Activated T-helper 1 cell treated with anti-CD3 and anti-CD28 coated beads, Interleukin-12 subunit alpha, Interleukin-12 subunit beta, Interleukin-2, Interleukin-4 antibody, amounts not matched to agents 30 ng/mL and 10 ng/mL and 1 ng/mL, durations not matched to agents 14 hours and 24 hours and 36 hours (primary cell): ENCODE measurements around the gene TMEM50B. TPM values are rescaled to one million over a fixed set of nuclear protein-coding genes. Genes with fewer than 3 reads are reported as not detected.
A peak's percentile ranks its signal among the peaks of the same experiment; 100 is the strongest.
"Not testable (repeated sequence)": the region's sequence is repeated elsewhere in the genome, so short reads cannot be mapped to it uniquely, and the experiment has no call there.

Experiments used
- DNase-seq: peaks from one replicate; pipeline ENCODE4 v3.0.0; 2021; ENCODE audit warnings: low spot score
- H3K27ac Mint-ChIP-seq: one replicate; pipeline ENCODE4 v1.8.0; 2021; ENCODE audit warnings: mild to moderate bottlenecking, mixed read lengths
- H3K27me3 Mint-ChIP-seq: one replicate; pipeline ENCODE4 v1.8.0; 2022; ENCODE audit warnings: mild to moderate bottlenecking, moderate library complexity, mixed read lengths; ENCODE audit not compliant: insufficient read depth
- H3K36me3 Mint-ChIP-seq: one replicate; pipeline ENCODE4 v1.8.0; 2021; ENCODE audit warnings: low read depth, mixed read lengths
- H3K4me1 Mint-ChIP-seq: one replicate; pipeline ENCODE4 v1.8.0; 2021; ENCODE audit warnings: low read depth, mixed read lengths
- H3K4me3 Mint-ChIP-seq: one replicate; pipeline ENCODE4 v1.8.0; 2021; ENCODE audit warnings: mild to moderate bottlenecking, moderate library complexity, mixed read lengths
- H3K9me3 Mint-ChIP-seq: one replicate; pipeline ENCODE4 v1.8.0; 2021; ENCODE audit warnings: mixed read lengths
- intact Hi-C: fragments of 100-400 bp; cut with micrococcal nuclease; formaldehyde crosslinking; loops from one replicate; pipeline ENCODE4 v1.15.1; 2024
- total RNA-seq: library from RNA; stranded (reverse); gene quantifications from 2 replicates; pipeline ENCODE4 v1.2.3, GENCODE V29; 2022

TMEM50B gene
- total RNA-seq, 1 donor from 2014 or later = 12.0 TPM

GRCh38 chr21:33414068-33414467 lies 65.7 kb downstream of the TMEM50B start:
- Mint-ChIP-seq H3K4me1 (peaks cover 5% of the 10 kb centered on the region), H3K27me3 (peaks cover 47% of the 10 kb centered on the region), H3K4me3 (no peak overlapping the region), H3K9me3 (no peaks in the 10 kb centered on the region), H3K36me3 (peaks cover 2% of the 10 kb centered on the region), H3K27ac (no peak overlapping the region)
- intact Hi-C loops = no loop called here
- DNase-seq = no peak

- H3K36me3 Mint-ChIP-seq = peaks cover 2% of the 10 kb centered on the region
- no peak overlapping the region for H3K27ac Mint-ChIP-seq
- no peaks in the 10 kb centered on the region for H3K9me3 Mint-ChIP-seq
- H3K27me3 Mint-ChIP-seq = peaks cover 56% of the 10 kb centered on the region
- no peak overlapping the region for H3K4me3 Mint-ChIP-seq
- peaks cover 5% of the 10 kb centered on the region for H3K4me1 Mint-ChIP-seq
- DNase-seq = no peak
- intact Hi-C loops = no loop called here
Observed at GRCh38 chr21:33412832-33413519, 66.8 kb downstream of the TMEM50B start.

GRCh38 chr21:33412439-33412831 lies 67.3 kb downstream of the TMEM50B start:
- H3K4me3 Mint-ChIP-seq, H3K9me3 Mint-ChIP-seq, DNase-seq, H3K36me3 Mint-ChIP-seq, H3K27ac Mint-ChIP-seq, H3K4me1 Mint-ChIP-seq, intact Hi-C loops: not testable (repeated sequence)
- H3K27me3 Mint-ChIP-seq = peaks cover 61% of the 10 kb centered on the region

- peaks cover 64% of the 10 kb centered on the region for H3K27me3 Mint-ChIP-seq
- no peak overlapping the region for H3K4me3 Mint-ChIP-seq
- peaks cover 2% of the 10 kb centered on the region for H3K36me3 Mint-ChIP-seq
- H3K4me1 Mint-ChIP-seq = peaks cover 8% of the 10 kb centered on the region
- DNase-seq = no peak
- intact Hi-C loops = no loop called here
- no peak overlapping the region for H3K27ac Mint-ChIP-seq
- no peaks in the 10 kb centered on the region for H3K9me3 Mint-ChIP-seq
Observed at GRCh38 chr21:33411949-33412430, 67.8 kb downstream of the TMEM50B start.

GRCh38 chr21:33406493-33406892 lies 73.3 kb downstream of the TMEM50B start:
- intact Hi-C loops = loop anchor here (1.0 kb wide), 2 partner anchors 23 to 28 kb away; no protein-coding TSS in a partner anchor
- Mint-ChIP-seq H3K27me3 (peaks cover 70% of the 10 kb centered on the region), H3K36me3 (peaks cover 9% of the 10 kb centered on the region), H3K4me1 (peaks cover 34% of the 10 kb centered on the region), H3K4me3 (no peak overlapping the region), H3K9me3 (no peaks in the 10 kb centered on the region), H3K27ac (peak overlapping the region; percentile 12)
- no peak for DNase-seq

DNA sequence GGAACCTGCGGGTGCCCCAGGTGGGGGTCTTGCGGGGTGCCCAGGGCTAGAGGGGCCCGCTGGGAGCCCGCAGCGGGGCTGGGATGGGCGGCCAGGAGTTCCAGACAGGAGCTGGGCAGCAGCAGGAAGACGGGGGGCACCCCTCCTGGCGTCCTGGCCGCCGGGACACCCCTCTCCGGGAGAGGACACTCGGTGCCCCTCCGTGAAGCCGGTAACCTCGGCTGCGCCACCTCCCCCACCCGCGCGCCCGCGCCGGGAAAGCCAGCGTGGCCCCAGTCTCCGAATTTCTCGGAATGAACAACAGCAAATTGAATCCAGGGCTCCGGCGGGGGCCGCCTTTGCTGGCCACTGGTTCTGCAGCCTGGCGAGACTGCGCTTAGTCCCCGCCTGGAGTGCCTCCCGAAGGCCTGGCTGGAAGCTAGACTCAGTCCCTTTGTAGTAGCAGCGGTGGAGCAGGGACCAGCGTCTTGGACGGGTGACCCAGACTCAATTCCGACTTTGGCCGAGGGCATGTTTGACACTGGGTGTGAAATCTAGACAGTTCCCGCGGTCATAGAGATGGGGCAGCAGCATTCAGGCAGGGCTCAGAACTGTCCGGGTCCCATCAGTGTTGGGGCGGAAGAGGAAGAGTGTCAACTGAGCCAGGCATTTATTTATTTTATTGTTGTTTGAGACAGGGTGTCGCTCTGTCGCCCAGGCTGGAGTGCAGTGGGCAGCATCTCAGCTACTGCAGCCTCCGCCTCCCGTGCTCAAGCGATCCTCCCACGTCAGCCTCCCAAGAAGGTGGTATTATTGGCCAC lies 75.8 kb downstream of the TMEM50B start:
- Mint-ChIP-seq H3K4me1 (peaks cover 34% of the 10 kb centered on the region), H3K36me3 (peaks cover 7% of the 10 kb centered on the region), H3K27ac (peak overlapping the region; percentile 61), H3K9me3 (no peaks in the 10 kb centered on the region), H3K27me3 (peaks cover 74% of the 10 kb centered on the region), H3K4me3 (peak overlapping the region; percentile 83)
- intact Hi-C loops = loop anchor here (2.0 kb wide), 1 partner anchor 79 kb away; the partner anchor contains the start of gene IFNAR1
- no peak for DNase-seq

DNA sequence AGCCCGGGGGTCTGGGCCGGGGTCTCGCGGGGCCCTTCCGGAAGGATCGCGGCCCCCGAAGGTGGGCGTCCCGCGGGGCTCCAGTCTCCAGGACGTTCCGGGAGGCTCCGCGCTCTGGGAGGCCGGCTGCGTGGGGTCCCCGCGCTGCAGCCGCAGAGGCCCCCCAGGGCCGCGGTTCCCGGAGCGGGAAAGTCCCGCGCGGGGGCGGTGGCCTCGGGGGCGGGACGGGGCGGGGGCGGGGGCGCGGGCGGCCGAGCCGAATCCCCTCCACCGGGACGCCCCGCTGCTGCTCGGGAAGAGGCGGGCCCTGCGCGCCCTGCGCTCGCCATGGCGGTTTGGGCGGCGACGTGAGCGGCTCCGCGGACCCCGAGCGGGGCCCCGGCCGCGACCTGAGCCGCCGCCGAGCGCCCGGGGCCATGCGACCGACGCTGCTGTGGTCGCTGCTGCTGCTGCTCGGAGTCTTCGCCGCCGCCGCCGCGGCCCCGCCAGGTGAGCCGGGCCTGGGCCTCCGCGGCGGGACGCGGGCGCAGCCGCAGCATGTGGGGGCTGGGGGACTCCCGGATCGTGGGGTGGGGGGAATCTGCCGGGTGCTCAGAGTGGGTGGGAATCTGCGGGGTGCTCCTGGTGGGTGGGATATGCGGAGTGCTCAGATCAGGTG lies 76.5 kb downstream of the TMEM50B start, which contains the start of gene IFNGR2:
Gene IFNGR2, plus strand, starts transcription at position 286 of the 658 bp plus-strand sequence. Its CDS starts 131 bp downstream, at position 417.
- Mint-ChIP-seq H3K4me3 (peak within 1 kb of the TSS; percentile 83), H3K9me3 (no peaks in the 10 kb centered on the region), H3K36me3 (peaks cover 7% of the 10 kb centered on the region), H3K4me1 (peaks cover 34% of the 10 kb centered on the region), H3K27ac (peak within 1 kb of the TSS; percentile 67), H3K27me3 (peaks cover 72% of the 10 kb centered on the region)
- intact Hi-C loops = loop anchor here (2.0 kb wide), 1 partner anchor 78 kb away; the partner anchor contains the start of gene IFNAR1
- peak; percentile 10 for DNase-seq

DNA sequence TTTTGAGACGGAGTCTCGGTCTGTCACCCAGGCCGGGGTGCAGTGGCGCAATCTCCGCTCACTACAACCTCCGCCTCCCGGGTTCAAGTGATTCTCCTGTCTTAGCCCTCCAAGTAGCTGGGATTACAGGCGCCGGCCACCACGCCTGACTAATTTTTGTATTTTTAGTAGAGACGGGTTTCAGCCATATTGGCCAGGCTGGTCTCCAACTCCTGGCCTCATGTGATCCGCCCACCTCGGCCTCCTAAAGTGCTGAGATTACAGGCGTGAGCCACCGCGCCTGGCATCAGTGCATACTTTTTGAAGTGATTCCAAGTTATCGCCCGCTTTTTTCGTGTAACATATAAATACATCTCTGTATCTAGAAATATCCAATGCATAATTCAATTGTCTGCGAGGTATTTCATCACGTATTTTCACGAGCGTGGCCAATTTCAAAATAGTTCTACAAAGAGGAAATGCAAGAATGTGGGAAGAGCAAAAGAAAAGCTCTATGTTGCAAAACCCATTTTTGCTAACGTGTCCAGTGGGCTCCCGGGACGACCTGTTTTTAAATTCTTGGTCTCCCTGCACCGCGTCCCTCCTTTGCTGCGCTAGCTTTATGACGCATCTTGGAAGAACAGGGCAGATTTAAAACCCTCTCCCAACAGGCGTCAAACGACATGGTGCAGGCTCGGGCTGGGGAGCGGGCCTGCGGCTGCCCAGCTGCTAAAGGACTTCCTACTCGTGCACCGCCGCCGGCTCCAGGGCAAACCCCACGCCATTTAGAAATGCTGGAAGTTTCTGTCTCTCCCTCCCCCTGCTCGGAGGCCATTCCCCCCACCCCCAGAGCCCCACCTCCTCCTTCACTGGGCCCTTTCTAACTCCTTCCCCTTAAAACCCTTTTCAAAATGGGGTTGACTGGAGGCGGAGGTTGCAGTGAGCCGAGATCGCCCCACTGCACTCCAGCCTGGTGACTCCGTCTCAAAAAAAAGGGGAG lies 77.5 kb downstream of the TMEM50B start:
- intact Hi-C loops = loop anchor here (2.0 kb wide), 1 partner anchor 77 kb away; the partner anchor contains the start of gene IFNAR1
- Mint-ChIP-seq H3K27ac (peak overlapping the region; percentile 67), H3K4me3 (peak overlapping the region; percentile 70), H3K9me3 (no peaks in the 10 kb centered on the region), H3K36me3 (peaks cover 7% of the 10 kb centered on the region), H3K27me3 (peaks cover 73% of the 10 kb centered on the region), H3K4me1 (peaks cover 34% of the 10 kb centered on the region)
- no peak for DNase-seq

DNA sequence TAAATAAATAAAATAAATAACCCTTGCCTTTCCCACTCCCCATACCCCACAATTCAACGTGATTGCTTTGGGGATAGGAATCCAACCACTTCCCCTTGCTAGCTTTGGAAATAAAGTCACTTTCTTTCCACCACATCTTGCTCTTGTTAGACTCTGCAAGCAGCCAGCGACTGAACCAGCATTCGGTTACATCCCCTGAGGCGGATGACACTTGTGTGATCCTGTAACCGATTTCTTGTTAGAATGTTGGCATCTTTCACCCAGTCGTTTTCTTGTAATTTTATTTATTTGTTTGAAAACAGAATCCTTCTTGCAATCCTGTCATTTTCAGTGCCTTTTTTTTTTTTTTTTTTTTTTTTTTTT lies 78.2 kb downstream of the TMEM50B start:
- H3K4me3 Mint-ChIP-seq = no peak overlapping the region
- peaks cover 7% of the 10 kb centered on the region for H3K36me3 Mint-ChIP-seq
- H3K27me3 Mint-ChIP-seq = peaks cover 71% of the 10 kb centered on the region
- no peaks in the 10 kb centered on the region for H3K9me3 Mint-ChIP-seq
- no peak overlapping the region for H3K27ac Mint-ChIP-seq
- peaks cover 27% of the 10 kb centered on the region for H3K4me1 Mint-ChIP-seq
- no peak for DNase-seq
- intact Hi-C loops = no loop called here
